GM21367 (cell line): ENCODE results near the gene ZBTB14.

Experiments
- ATAC-seq: cut with Tn5 transposase; IDR thresholded peaks from one replicate; pipeline ENCODE4 v1.9.1; 2021; ENCODE audit not compliant: unreplicated experiment

The ZBTB14 gene, protein sequence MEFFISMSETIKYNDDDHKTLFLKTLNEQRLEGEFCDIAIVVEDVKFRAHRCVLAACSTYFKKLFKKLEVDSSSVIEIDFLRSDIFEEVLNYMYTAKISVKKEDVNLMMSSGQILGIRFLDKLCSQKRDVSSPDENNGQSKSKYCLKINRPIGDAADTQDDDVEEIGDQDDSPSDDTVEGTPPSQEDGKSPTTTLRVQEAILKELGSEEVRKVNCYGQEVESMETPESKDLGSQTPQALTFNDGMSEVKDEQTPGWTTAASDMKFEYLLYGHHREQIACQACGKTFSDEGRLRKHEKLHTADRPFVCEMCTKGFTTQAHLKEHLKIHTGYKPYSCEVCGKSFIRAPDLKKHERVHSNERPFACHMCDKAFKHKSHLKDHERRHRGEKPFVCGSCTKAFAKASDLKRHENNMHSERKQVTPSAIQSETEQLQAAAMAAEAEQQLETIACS

DNA sequence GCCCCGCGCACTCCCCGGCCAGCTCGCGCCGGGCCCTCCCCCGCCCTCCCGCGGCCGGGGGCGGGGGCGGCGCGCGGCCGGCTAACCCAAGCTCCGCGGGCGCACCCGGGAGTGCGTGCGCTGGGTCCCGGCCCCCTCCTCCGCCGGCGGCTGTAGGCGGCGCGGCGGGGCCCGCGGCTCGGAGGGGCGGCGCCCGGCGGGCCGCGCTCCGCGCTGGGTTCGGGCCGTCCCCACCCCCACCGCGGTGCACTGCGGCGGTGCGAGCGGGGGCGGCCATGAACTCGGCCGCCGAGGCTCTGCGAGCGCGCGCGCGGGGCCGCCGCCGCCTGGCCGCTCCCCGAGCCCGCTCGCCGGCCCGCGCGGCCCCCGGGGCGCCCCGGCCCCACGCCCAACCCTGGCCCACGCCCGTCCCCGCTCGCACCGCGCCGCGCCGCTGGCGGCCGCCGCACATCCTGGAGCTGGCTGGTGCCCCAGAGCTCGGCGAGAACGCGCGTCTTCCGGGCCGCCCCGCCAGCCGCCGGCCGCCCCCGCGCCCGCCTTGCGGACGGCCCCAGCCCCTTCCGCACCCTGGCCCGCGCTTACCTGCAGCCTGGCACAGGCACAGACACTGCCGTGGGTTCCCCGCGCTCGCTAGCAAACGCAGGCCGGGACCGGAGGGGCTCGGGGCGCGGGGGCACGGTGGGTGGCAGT is at the start of gene ZBTB14:
ZBTB14 (minus strand) TSS at position 496 of the 690 bp plus-strand sequence. CDS start 2,480 bp downstream, outside the sequence.
- peak; percentile 30 for ATAC-seq

DNA sequence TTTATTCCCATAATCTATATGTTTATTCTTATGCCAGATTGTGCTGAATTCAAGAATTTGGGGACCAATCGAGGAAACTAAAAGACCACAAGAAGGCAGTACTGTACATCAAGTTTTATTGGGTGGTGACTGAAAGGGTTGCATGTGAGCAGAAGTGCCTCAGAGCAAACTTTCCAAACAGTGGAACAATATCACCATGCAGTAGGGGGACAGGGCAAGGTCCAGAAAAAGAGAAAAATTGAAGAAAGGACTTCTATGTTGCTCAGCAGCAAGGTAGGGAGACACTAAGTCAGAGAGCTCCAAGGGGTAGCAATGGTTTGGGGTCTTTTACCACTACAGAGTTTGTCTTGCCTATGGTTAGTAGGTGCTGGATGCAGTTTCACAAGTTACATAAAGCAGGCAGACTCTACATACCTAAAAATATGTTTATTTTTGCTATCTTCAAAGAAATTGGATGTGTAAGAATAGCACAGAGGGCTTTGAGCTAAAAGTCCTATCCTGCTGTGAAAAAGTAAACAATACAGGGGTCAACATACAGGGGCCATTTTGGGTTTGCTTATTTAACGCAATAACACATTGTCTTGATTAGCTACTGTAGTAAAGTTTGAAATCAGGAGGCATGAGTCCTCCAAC is 43.8 kb upstream of the ZBTB14 start:
- ATAC-seq = no peak

- ATAC-seq = no peak
Observed at GRCh38 chr18:5334456-5335075, 39.0 kb upstream of the ZBTB14 start.

- no peak for ATAC-seq
Observed at GRCh38 chr18:5318061-5318700, 22.7 kb upstream of the ZBTB14 start.

GRCh38 chr18:5317186-5317585 is 21.7 kb upstream of the ZBTB14 start:
- no peak for ATAC-seq

GRCh38 chr18:5315838-5316237 is 20.3 kb upstream of the ZBTB14 start:
- ATAC-seq = no peak

DNA sequence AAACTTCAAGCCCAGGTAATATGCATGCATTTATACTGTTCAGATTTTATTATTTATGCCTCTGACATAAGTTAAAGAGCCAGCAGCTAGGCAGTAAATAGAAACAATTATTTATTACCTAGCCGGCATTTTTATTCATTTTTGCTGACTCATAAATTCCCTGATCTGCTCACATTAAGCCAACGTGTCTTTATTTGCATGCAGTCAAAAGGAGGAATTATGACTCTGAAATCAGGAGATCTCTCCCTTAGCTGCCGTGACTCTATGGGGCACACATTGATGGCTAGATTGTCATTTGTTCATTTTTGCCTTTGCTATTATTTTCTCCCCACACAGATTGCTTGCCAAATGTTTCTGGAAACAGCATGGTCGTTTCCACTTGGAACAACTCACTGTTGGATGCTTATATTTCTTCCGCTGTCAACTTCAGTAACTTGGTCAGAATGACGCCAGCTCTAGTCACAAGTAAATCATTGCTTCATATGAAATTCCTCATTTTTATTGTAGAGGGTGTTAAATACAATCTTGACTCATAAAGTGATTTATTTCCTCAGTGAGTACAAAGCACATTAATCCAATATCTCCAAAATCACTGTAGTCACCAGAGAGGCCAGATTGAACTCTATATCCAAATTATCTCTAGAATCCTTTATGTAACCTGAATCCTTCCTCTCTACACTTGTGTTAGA is 15.9 kb upstream of the ZBTB14 start:
- no peak for ATAC-seq

DNA sequence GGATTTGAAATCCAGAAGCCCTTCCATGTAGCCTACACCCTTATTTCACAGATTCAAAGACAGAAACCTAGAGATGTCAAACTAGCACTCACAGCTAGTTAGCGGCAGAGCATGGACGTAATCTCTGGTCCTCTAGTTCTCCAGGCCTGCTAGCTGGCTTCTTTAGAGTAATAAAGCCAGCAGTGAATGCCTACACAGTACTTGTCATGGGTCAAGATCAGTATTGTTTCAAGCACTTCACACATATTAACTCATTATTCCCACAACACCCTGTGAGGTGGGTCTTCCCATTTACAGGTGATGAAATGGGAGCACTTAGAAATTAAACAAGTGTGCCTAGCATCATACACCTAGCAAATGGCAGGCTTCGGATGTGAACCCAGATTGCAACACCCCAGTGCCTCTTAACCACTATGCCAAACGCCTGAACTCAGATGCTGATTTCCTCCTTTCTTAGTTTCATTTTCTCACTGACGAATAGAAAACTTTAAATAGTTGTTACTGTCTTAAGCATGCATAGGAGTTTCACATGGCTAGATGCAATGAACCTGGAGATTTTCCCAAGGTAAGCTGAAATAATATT is 14.5 kb upstream of the ZBTB14 start:
- ATAC-seq = peak; percentile 98

DNA sequence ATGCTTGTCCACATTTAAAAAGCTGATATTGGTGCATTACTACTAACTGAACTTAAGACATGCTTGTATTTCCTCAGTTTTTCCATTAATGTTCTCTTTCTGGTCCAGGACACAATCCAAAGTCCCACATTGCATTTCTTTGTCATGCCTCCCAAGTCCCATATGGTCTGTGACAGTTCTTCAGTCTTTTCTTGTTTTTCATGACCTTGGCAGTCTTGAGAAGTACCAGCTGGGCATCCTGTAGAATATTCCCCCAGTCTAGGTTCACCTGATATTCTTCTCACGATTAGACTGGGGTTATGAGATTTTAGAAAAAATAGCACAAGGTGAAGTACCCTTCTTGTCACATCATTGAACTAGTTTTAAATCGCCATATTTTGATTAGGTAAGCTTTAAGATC is 10.3 kb upstream of the ZBTB14 start:
- no peak for ATAC-seq

DNA sequence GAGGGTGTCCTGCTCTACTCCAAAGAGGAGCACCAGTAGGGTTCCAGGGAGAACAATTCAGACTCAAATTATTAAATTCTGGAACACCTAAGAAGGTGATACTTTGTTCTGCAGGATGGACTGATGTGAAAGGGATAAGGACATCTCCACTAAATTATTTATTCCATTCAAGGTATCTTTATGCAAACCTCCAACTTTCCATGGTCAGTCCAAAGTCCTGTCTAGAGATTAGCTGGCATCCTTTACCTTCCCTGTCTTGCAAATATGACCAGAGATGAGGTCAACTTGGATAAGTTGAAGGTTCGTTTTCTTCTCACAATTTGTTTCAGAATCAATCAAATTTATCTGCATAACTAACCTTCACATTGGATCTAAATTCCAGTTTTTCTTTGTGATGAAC is 8.7 kb upstream of the ZBTB14 start:
- no peak for ATAC-seq

DNA sequence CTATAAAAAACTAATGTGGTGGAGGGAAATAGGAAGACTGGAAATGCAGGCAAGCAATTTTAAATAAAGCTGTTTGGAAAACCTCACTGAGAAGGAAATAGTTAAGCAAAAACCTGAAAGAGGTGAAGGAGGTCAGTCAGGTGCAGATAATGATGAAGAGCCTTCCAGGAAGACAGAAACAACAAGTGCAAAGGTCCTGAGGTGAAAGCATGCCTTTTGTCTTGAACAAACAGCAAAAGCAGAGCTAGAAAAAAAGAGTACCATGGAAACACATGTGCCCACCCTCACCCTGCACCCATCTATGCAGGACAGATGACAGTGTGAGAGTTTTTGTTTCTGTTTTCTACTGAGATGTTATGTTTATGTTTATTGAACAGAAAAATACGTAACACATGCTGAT is 8.1 kb upstream of the ZBTB14 start:
- ATAC-seq = no peak

GRCh38 chr18:5302606-5303005 is 7.1 kb upstream of the ZBTB14 start:
- no peak for ATAC-seq

DNA sequence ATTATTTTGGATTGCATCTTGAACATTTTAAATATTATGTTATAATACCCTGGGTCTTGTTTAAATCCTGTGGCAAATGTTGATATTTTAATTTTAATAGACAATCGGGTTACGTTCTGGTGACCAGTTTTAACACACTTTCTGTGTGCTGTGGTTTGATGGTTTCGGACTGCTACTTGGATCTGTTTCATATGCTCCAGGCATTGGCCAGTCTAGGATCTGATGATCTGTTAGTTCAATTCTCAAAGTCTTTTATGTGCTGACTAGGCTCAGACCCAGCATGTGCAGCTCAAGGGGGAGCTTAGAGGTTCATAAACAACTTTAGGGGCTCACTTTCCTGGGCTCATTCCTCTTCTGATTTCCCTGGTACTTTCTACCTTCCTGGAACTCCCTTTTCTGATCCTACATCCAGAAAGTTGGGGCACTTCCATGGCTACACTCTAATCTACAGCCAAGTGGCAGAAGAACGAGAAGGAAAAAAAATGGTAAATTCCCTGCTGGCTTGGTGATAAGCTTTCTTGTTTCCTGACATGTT is 5.0 kb upstream of the ZBTB14 start:
- no peak for ATAC-seq

DNA sequence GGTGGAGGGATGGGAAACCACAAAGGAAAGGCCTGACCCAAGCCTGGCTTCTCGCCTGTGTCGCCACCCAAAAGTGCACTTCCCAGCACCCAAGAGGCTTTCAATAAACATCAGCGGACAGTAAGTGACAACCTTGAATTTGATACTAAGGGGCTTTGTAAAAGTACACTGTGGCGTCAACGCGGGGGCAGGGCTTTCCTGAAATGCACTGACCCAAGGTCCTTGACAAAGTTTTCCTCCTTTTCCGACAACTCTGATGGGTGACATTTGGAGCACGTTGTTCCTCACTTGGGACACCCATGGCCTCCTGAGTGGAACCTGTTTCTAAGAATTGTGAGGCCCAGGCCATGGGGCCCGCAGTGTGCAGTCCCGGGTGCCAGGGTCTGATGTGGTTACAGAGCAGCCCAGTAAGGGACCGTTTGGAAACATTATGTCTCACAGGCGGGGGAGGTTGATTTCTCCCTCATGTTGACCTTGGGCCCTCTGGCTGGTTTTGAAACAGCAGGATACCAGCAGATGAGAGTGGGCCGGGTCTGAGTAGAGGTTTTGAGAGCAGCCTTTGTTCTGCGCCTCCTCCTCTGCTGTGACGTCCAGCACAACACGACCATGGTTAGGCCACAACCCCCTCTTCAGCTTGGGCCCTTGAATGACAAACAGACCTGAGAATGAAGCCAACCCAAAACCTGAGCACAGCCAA is 2.8 kb upstream of the ZBTB14 start:
- ATAC-seq = no peak

DNA sequence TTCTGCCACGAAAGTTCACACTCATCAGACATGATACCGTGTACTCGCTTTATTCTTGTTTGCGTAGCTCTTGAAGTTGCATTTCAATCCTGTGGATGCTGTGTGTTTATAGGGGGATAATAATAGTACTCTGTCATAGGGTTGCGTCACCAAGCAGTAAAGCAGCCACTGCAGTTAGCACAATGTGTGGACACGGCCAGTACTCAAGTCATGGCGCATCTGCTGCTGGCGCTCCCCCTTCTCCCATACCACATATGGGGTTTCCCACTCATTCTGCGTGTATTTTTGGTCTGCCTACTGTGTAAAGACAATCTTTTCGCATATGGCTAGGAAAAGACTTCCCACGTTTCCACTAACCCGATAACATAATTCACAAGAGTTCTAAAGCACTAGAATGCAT is 2.1 kb upstream of the ZBTB14 start:
- ATAC-seq = no peak

DNA sequence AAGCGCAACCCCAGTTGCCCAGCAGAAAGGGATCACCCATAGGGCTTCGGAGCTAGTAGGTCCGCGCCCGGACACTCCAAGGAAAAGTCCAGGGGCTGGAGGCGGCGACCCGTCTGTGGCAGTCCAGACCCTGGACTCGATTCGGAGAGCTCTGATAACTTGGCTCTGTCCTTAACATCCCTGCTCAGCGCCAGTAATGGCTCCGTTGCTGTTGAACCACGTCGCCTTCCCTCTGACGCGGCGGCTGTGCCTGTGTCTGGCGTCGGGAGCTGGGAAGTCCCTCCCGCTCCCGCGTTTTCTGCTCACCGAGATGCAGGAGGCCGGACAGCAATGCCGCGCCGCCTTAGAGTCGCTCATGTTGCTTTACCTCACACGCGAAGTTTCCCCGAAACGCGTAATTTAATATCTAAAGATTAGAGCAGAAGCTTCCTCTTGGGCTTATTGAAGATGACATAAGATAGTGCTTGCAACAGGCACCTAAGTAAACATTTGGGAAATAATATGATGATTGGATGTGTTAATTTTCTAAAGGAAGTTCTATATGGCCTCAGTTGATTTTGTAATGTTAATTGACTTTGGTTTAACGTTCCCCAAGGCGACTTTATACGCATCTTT is 1.3 kb upstream of the ZBTB14 start:
- ATAC-seq = peak; percentile 18

DNA sequence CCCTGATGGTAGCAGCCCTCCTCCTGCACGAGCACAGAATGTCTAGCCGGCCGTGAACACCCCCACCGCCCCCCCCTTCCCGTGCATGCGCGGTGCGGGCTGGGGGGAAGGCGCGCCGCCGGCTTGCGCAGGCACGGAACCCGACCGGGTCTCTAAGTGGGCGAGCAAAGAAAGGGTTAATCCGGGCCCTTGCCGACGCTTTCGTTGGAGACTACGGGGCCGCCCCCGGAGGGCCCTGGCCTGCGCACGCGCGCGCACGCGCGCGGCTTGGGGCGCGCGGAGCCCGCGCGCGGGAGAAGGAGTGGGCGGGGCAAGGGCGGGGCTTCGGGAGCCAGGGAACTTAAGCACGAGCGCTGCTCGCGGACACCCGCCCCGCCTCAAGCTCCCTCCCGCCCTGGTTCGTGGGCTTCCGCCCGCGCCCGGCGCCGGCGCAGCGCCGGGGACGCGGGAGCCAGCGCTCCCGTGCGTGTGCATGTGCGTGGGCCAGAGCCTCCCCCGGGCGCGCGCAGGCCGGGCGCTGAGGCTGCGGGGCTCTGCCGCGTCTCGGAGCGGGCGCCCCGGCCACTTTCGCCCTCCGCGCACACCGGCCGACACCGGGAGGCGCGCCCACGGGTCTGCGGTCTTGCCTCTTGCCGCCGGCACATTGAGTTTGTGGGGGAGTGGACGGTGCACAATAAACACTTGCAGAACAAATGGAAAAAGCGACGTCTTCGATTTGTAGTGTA is 617 bp upstream of the ZBTB14 start:
- peak; percentile 56 for ATAC-seq
